ENCODE measurements around the gene KIF16B.

The KIF16B gene

DNA sequence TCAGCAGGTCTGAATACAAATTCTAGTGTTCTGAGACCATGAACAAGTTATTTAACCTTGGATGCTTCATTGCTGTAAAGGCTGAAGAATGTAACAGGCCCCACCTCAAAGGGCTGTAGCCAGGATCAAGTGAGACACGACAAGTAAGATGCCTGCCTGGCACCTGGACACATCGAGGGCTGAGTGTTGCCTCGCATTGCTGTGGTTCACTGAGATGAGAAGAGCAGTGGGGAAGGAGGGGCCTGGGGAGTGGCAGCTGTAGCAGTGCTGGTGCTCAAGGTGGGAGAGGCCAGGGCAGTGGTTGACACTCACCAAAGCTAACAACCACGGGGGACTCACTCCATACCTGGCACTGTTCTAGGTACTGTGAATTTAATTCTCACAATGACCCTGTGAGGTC is 187.8 kb downstream of the KIF16B start (continued):
- TF ChIP-seq GLIS3 (CRISPR knock-in tag; IDR thresholded peaks at IDR 0.05) (no peak), ZFP3 (CRISPR knock-in tag; IDR thresholded peaks at IDR 0.05) (no peak)

DNA sequence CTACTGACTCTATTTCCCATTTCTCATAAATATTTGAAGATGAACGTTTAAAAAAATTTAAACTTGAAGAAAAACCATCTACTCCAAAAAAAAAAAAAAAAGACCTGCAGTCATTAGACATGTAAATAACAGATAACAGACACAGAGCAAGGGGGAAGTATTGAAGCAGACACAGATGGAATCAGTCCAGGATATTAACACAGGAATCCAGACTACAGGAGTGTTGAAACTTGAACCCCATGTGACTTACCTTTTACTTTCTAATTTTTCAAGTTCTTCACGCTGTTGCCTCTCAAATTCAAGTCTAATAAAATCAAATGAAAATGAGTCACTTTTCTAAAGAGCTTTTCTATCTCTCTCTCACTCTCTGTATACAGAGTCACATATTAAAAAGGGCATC is 191.8 kb downstream of the KIF16B start:
- TF ChIP-seq ISL1 (CRISPR knock-in tag; IDR thresholded peaks at IDR 0.05) (no peak), SNAI2 (CRISPR knock-in tag; IDR thresholded peaks at IDR 0.05) (no peak), ZC3H10 (CRISPR knock-in tag; IDR thresholded peaks at IDR 0.05) (no peak), BACH2 (CRISPR knock-in tag; IDR thresholded peaks at IDR 0.05; ENCODE audit: borderline replicate concordance) (no peak), PPARA (CRISPR knock-in tag; IDR thresholded peaks at IDR 0.05; ENCODE audit: borderline replicate concordance) (no peak)
- TF ChIP-seq, protein P1, sequence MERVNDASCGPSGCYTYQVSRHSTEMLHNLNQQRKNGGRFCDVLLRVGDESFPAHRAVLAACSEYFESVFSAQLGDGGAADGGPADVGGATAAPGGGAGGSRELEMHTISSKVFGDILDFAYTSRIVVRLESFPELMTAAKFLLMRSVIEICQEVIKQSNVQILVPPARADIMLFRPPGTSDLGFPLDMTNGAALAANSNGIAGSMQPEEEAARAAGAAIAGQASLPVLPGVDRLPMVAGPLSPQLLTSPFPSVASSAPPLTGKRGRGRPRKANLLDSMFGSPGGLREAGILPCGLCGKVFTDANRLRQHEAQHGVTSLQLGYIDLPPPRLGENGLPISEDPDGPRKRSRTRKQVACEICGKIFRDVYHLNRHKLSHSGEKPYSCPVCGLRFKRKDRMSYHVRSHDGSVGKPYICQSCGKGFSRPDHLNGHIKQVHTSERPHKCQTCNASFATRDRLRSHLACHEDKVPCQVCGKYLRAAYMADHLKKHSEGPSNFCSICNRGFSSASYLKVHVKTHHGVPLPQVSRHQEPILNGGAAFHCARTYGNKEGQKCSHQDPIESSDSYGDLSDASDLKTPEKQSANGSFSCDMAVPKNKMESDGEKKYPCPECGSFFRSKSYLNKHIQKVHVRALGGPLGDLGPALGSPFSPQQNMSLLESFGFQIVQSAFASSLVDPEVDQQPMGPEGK (CRISPR knock-in tag; IDR thresholded peaks at IDR 0.05; ENCODE audit: borderline replicate concordance) = no peak
- ATAC-seq = no peak

DNA sequence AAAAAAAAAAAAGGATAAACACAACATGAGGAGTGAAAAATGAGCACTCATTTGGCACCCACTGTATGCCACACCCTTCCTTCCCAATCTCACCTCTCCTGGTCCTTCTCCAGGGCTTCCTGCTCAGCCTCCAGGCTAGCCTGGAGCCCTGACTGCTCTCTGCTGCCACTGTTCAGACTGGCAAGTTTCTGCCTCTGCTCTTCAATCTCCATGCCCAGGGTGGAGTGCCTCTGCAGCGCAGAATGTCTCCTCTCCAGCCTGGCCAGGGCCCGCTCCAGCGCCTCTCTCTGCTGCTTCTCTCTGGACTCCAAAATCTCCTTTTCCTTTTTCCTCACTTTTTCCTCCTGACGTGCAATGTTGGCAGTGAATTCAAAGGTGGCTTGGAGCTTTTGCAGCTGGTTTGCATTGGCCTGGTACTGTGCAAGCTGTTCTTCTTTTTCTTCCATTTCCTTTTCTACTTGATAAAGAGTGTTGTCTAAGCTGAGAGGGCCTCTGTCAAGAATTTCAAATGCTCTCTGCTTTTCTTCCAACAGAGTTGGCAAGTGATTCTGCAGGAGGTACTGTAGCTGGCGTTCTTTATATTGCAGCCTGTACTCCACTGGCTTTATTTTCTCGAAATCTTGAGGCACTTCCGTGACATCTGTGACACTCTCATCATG is 194.4 kb downstream of the KIF16B start:
- TF ChIP-seq ZFP3 (CRISPR knock-in tag; IDR thresholded peaks at IDR 0.05) (no peak), OSR1 (CRISPR knock-in tag; IDR thresholded peaks at IDR 0.05) (no peak), RARB (CRISPR knock-in tag; IDR thresholded peaks at IDR 0.05) (no peak), SNAI2 (CRISPR knock-in tag; IDR thresholded peaks at IDR 0.05) (no peak), BACH2 (CRISPR knock-in tag; IDR thresholded peaks at IDR 0.05; ENCODE audit: borderline replicate concordance) (no peak), GLIS3 (CRISPR knock-in tag; IDR thresholded peaks at IDR 0.05) (no peak)
- ATAC-seq = no peak

DNA sequence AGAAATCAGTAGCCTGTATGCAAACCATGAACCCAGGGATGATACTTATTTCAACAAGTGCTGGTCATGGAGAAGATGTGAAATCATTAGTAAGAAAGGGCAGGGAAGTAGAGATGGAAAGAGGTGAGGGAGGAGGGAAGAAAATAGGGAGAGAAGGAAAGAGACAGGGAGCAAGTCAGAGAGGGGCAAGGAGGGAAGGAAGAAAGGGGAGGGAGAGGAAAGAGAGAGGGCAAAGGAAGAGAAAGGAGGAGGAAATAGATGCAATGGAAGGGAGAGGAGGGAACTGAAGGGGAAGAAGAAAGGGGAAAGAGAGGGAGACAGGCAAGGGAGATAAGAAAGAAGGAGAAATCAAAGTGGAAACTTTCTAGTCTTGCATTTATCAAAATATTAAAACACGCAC is 195.1 kb downstream of the KIF16B start:
- TF ChIP-seq ZC3H10 (CRISPR knock-in tag; IDR thresholded peaks at IDR 0.05) (no peak), PPARA (CRISPR knock-in tag; IDR thresholded peaks at IDR 0.05; ENCODE audit: borderline replicate concordance) (no peak), ISL1 (CRISPR knock-in tag; IDR thresholded peaks at IDR 0.05) (no peak), TCF4 (CRISPR knock-in tag; IDR thresholded peaks at IDR 0.05; ENCODE audit: borderline replicate concordance) (no peak), GLIS3 (CRISPR knock-in tag; IDR thresholded peaks at IDR 0.05) (no peak)
- TF ChIP-seq, protein P2, sequence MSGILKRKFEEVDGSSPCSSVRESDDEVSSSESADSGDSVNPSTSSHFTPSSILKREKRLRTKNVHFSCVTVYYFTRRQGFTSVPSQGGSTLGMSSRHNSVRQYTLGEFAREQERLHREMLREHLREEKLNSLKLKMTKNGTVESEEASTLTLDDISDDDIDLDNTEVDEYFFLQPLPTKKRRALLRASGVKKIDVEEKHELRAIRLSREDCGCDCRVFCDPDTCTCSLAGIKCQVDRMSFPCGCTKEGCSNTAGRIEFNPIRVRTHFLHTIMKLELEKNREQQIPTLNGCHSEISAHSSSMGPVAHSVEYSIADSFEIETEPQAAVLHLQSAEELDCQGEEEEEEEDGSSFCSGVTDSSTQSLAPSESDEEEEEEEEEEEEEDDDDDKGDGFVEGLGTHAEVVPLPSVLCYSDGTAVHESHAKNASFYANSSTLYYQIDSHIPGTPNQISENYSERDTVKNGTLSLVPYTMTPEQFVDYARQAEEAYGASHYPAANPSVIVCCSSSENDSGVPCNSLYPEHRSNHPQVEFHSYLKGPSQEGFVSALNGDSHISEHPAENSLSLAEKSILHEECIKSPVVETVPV (CRISPR knock-in tag; IDR thresholded peaks at IDR 0.05) = no peak
- TF ChIP-seq, protein P3, sequence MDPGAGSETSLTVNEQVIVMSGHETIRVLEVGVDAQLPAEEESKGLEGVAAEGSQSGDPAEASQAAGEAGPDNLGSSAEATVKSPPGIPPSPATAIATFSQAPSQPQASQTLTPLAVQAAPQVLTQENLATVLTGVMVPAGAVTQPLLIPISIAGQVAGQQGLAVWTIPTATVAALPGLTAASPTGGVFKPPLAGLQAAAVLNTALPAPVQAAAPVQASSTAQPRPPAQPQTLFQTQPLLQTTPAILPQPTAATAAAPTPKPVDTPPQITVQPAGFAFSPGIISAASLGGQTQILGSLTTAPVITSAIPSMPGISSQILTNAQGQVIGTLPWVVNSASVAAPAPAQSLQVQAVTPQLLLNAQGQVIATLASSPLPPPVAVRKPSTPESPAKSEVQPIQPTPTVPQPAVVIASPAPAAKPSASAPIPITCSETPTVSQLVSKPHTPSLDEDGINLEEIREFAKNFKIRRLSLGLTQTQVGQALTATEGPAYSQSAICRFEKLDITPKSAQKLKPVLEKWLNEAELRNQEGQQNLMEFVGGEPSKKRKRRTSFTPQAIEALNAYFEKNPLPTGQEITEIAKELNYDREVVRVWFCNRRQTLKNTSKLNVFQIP (CRISPR knock-in tag; IDR thresholded peaks at IDR 0.05; ENCODE audit: borderline replicate concordance, low read depth) = no peak
- ATAC-seq = no peak

DNA sequence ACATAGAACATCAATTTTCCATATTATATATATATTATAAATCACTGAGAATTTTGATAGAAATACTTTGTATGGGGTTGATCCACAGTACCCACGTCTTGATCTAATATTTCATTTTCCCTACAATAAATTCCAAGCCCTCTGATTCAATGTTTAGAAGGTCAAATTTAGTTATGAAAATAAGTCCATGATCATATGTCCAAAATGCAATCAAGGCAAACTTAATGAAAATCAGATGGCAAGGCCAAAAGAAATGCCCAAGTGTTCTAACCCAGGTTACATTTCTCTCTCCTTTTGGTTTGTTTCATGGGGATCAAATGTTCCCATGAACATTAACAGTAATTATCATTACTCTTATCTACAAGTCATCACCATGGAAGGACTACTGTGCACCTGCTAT is 203.8 kb downstream of the KIF16B start:
- no peak for ATAC-seq
- no peak for TF ChIP-seq ISL1 (CRISPR knock-in tag; IDR thresholded peaks at IDR 0.05)
- no peak for TF ChIP-seq OSR1 (CRISPR knock-in tag; IDR thresholded peaks at IDR 0.05)
- no peak for TF ChIP-seq TOX (CRISPR knock-in tag; IDR thresholded peaks at IDR 0.05; ENCODE audit: borderline replicate concordance)
- no peak for TF ChIP-seq ARNTL (CRISPR knock-in tag; IDR thresholded peaks at IDR 0.05; ENCODE audit: borderline replicate concordance, low read depth)
- TF ChIP-seq ZC3H10 (CRISPR knock-in tag; IDR thresholded peaks at IDR 0.05) = no peak
- TF ChIP-seq, protein P4, sequence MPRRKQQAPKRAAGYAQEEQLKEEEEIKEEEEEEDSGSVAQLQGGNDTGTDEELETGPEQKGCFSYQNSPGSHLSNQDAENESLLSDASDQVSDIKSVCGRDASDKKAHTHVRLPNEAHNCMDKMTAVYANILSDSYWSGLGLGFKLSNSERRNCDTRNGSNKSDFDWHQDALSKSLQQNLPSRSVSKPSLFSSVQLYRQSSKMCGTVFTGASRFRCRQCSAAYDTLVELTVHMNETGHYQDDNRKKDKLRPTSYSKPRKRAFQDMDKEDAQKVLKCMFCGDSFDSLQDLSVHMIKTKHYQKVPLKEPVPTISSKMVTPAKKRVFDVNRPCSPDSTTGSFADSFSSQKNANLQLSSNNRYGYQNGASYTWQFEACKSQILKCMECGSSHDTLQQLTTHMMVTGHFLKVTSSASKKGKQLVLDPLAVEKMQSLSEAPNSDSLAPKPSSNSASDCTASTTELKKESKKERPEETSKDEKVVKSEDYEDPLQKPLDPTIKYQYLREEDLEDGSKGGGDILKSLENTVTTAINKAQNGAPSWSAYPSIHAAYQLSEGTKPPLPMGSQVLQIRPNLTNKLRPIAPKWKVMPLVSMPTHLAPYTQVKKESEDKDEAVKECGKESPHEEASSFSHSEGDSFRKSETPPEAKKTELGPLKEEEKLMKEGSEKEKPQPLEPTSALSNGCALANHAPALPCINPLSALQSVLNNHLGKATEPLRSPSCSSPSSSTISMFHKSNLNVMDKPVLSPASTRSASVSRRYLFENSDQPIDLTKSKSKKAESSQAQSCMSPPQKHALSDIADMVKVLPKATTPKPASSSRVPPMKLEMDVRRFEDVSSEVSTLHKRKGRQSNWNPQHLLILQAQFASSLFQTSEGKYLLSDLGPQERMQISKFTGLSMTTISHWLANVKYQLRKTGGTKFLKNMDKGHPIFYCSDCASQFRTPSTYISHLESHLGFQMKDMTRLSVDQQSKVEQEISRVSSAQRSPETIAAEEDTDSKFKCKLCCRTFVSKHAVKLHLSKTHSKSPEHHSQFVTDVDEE (CRISPR knock-in tag; IDR thresholded peaks at IDR 0.05) = no peak
- TF ChIP-seq, protein P2 (CRISPR knock-in tag; IDR thresholded peaks at IDR 0.05) = no peak
- no peak for TF ChIP-seq GLIS3 (CRISPR knock-in tag; IDR thresholded peaks at IDR 0.05)
- TF ChIP-seq ZFP30 (CRISPR knock-in tag; IDR thresholded peaks at IDR 0.05) = no peak
- no peak for TF ChIP-seq CSDC2 (CRISPR knock-in tag; IDR thresholded peaks at IDR 0.05)
- TF ChIP-seq RARB (CRISPR knock-in tag; IDR thresholded peaks at IDR 0.05) = no peak
- no peak for TF ChIP-seq ZNF565 (CRISPR knock-in tag; conservative IDR thresholded peaks at IDR 0.05; ENCODE audit: low read depth)
- TF ChIP-seq ZNF70 (CRISPR knock-in tag; IDR thresholded peaks at IDR 0.05) = no peak
- no peak for TF ChIP-seq ZNF8 (CRISPR knock-in tag; IDR thresholded peaks at IDR 0.05)
- TF ChIP-seq ZFP3 (CRISPR knock-in tag; IDR thresholded peaks at IDR 0.05) = no peak
- no peak for TF ChIP-seq ESRRG (CRISPR knock-in tag; IDR thresholded peaks at IDR 0.05)

Measured in SK-N-SH treated with all-trans-retinoic acid at 6 μM for 48 hours (cell line).